ENCODE results near the gene ACAD11.

ACAD11 gene

GRCh38 chr3:132628157-132628556 is 31.5 kb downstream of the ACAD11 start:
- H3K4me3 ChIP-seq (ENCODE audit: low read depth, low read length) = no peak overlapping the region
- no peak for TF ChIP-seq CTCF (IDR thresholded peaks at IDR 0.05; ENCODE audit: low read depth, low read length)
- in situ Hi-C loops (cut with HindIII; ENCODE audit: low sequenced_read_pairs) = no loop called here
- DNase-seq (ENCODE audit: low read depth, low spot score) = no peak

- in situ Hi-C loops (cut with HindIII; ENCODE audit: low sequenced_read_pairs) = no loop called here
- DNase-seq (ENCODE audit: low read depth, low spot score) = no peak
- H3K4me3 ChIP-seq (ENCODE audit: low read depth, low read length) = no peak overlapping the region
- no peak for TF ChIP-seq CTCF (IDR thresholded peaks at IDR 0.05; ENCODE audit: low read depth, low read length)
Observed at GRCh38 chr3:132626955-132627354, 32.7 kb downstream of the ACAD11 start.

GRCh38 chr3:132625613-132626012 is 34.0 kb downstream of the ACAD11 start:
- no peak overlapping the region for H3K4me3 ChIP-seq (ENCODE audit: low read depth, low read length)
- in situ Hi-C loops (cut with HindIII; ENCODE audit: low sequenced_read_pairs) = no loop called here
- no peak for TF ChIP-seq CTCF (IDR thresholded peaks at IDR 0.05; ENCODE audit: low read depth, low read length)
- DNase-seq (ENCODE audit: low read depth, low spot score) = no peak

GRCh38 chr3:132624790-132625189 is 34.8 kb downstream of the ACAD11 start:
- DNase-seq (ENCODE audit: low read depth, low spot score) = no peak
- H3K4me3 ChIP-seq (ENCODE audit: low read depth, low read length) = no peak overlapping the region
- TF ChIP-seq CTCF (IDR thresholded peaks at IDR 0.05; ENCODE audit: low read depth, low read length) = no peak
- in situ Hi-C loops (cut with HindIII; ENCODE audit: low sequenced_read_pairs) = no loop called here

GRCh38 chr3:132623646-132624045 is 36.0 kb downstream of the ACAD11 start:
- DNase-seq (ENCODE audit: low read depth, low spot score) = no peak
- no peak overlapping the region for H3K4me3 ChIP-seq (ENCODE audit: low read depth, low read length)
- no peak for TF ChIP-seq CTCF (IDR thresholded peaks at IDR 0.05; ENCODE audit: low read depth, low read length)
- in situ Hi-C loops (cut with HindIII; ENCODE audit: low sequenced_read_pairs) = no loop called here

GRCh38 chr3:132622761-132623160 is 36.8 kb downstream of the ACAD11 start:
- in situ Hi-C loops (cut with HindIII; ENCODE audit: low sequenced_read_pairs) = no loop called here
- no peak overlapping the region for H3K4me3 ChIP-seq (ENCODE audit: low read depth, low read length)
- no peak for TF ChIP-seq CTCF (IDR thresholded peaks at IDR 0.05; ENCODE audit: low read depth, low read length)
- DNase-seq (ENCODE audit: low read depth, low spot score) = no peak

- DNase-seq (ENCODE audit: low read depth, low spot score) = no peak
- no peak overlapping the region for H3K4me3 ChIP-seq (ENCODE audit: low read depth, low read length)
- in situ Hi-C loops (cut with HindIII; ENCODE audit: low sequenced_read_pairs) = no loop called here
- no peak for TF ChIP-seq CTCF (IDR thresholded peaks at IDR 0.05; ENCODE audit: low read depth, low read length)
Observed at GRCh38 chr3:132622148-132622547, 37.5 kb downstream of the ACAD11 start.
